ENCODE measurements around the gene IER5L.

GRCh38 chr9:129182122-129182521 lies 4.1 kb upstream of the IER5L start:
- TF ChIP-seq, protein P1, sequence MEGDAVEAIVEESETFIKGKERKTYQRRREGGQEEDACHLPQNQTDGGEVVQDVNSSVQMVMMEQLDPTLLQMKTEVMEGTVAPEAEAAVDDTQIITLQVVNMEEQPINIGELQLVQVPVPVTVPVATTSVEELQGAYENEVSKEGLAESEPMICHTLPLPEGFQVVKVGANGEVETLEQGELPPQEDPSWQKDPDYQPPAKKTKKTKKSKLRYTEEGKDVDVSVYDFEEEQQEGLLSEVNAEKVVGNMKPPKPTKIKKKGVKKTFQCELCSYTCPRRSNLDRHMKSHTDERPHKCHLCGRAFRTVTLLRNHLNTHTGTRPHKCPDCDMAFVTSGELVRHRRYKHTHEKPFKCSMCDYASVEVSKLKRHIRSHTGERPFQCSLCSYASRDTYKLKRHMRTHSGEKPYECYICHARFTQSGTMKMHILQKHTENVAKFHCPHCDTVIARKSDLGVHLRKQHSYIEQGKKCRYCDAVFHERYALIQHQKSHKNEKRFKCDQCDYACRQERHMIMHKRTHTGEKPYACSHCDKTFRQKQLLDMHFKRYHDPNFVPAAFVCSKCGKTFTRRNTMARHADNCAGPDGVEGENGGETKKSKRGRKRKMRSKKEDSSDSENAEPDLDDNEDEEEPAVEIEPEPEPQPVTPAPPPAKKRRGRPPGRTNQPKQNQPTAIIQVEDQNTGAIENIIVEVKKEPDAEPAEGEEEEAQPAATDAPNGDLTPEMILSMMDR (IDR thresholded peaks at IDR 0.05), result no peak
- no peak for TF ChIP-seq EP300 (IDR thresholded peaks at IDR 0.05)
- no peak for TF ChIP-seq POLR2A (IDR thresholded peaks at IDR 0.05; ENCODE audit: low read depth)

All from esophagus muscularis mucosa (tissue), 4 donors.